ENCODE measurements around the gene BMI1. TPM values are rescaled to one million over a fixed set of nuclear protein-coding genes. Genes with fewer than 3 reads are reported as not detected.

The BMI1 gene
- total RNA-seq, 1 experiment from 2014 or later, result 3.4 TPM

DNA sequence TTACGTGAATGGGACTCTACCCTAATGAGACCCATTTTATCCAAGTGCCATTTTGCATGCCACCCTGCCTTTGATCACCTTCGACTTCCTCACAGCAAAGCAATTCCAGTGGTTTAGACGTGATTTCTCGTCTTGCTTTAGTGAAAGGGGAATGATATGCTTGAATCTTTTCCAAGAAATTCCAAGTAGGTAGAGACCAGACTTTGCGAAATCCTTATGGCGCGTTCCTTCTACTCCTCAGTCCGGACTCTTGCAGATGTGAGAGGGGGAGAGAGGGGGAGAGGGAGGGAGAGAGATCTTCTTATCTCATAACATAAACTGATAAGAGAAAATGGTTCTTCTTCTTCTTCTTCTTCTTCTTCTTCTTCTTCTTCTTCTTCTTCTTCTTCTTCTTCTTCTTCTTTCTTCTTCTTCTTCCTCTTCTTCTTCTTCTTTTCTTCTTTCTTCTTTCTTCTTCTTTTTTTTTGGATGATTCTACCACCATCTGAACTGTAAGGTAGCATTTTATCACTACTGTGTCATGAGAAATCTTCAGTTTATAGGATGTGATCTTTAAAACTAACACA lies 25.3 kb downstream of the BMI1 start:
- Mint-ChIP-seq H3K4me3 (peak overlapping the region; percentile 69), H3K36me3 (no peaks in the 10 kb centered on the region), H3K27me3 (ENCODE audit: low read depth) (peaks cover 88% of the 10 kb centered on the region), H3K27ac (no peak overlapping the region), H3K9me3 (no peaks in the 10 kb centered on the region), H3K4me1 (peaks cover 7% of the 10 kb centered on the region; the same call in 1 of the 2 replicates)
- ATAC-seq, result no peak
- CTCF ChIA-PET, result interaction anchor here (1.1 to 1.5 kb wide), 2 partner anchors 91 to 353 kb away, joined by 3 read pairs; no protein-coding TSS in a partner anchor
- DNase-seq (ENCODE audit: low spot score), result no peak
- no peak for TF ChIP-seq ZNF317 (CRISPR knock-in tag; IDR thresholded peaks at IDR 0.05; ENCODE audit: borderline replicate concordance, low read depth)
- TF ChIP-seq, protein P1, sequence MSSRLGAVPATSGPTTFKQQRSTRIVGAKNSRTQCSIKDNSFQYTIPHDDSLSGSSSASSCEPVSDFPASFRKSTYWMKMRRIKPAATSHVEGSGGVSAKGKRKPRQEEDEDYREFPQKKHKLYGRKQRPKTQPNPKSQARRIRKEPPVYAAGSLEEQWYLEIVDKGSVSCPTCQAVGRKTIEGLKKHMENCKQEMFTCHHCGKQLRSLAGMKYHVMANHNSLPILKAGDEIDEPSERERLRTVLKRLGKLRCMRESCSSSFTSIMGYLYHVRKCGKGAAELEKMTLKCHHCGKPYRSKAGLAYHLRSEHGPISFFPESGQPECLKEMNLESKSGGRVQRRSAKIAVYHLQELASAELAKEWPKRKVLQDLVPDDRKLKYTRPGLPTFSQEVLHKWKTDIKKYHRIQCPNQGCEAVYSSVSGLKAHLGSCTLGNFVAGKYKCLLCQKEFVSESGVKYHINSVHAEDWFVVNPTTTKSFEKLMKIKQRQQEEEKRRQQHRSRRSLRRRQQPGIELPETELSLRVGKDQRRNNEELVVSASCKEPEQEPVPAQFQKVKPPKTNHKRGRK (CRISPR knock-in tag; IDR thresholded peaks at IDR 0.05; ENCODE audit: borderline replicate concordance), result 0 out of 2 replicates have a peak, but pooled peaks have one; percentile 48
- POLR2A ChIA-PET, result interaction anchor here (1.4 kb wide), 1 partner anchor 30 kb away, joined by 6 read pairs; the partner anchor contains the start of gene COMMD3

DNA sequence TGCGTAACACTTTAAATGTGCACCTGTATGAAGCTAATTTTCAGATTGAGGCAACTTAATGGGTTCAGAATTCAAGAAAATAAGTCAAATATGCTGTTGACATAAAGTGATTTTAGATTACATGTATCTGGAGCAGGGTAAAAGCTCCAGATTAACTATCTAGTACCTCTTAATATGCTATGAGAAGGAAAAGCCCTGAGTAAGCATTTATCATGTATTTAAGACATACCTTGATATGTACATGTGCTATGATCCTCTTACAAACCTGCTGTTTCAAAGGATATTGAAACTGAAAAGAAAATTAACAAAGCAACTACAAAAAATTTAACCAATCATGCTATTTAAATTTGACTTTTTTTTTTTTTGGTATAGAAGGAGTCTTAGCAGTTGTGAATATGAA lies 28.9 kb downstream of the BMI1 start:
- H3K27me3 Mint-ChIP-seq (ENCODE audit: low read depth), result peaks cover 58% of the 10 kb centered on the region
- TF ChIP-seq ZNF263 (CRISPR knock-in tag; IDR thresholded peaks at IDR 0.05; ENCODE audit: low read depth) (no peak), HMGA2 (CRISPR knock-in tag; IDR thresholded peaks at IDR 0.05) (no peak), NR3C1 (CRISPR knock-in tag; conservative IDR thresholded peaks at IDR 0.05; ENCODE audit: low read depth) (no peak), CREB1 (CRISPR knock-in tag; IDR thresholded peaks at IDR 0.05) (no peak), ELF4 (CRISPR knock-in tag; IDR thresholded peaks at IDR 0.05; ENCODE audit: low read depth) (no peak), GRHL2 (CRISPR knock-in tag; IDR thresholded peaks at IDR 0.05; ENCODE audit: insufficient replicate concordance, severe bottlenecking) (no peak), ZNF232 (CRISPR knock-in tag; IDR thresholded peaks at IDR 0.05) (no peak)
- TF ChIP-seq, protein P2, sequence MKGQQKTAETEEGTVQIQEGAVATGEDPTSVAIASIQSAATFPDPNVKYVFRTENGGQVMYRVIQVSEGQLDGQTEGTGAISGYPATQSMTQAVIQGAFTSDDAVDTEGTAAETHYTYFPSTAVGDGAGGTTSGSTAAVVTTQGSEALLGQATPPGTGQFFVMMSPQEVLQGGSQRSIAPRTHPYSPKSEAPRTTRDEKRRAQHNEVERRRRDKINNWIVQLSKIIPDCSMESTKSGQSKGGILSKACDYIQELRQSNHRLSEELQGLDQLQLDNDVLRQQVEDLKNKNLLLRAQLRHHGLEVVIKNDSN (CRISPR knock-in tag; IDR thresholded peaks at IDR 0.05), result no peak
- no peak for ATAC-seq

DNA sequence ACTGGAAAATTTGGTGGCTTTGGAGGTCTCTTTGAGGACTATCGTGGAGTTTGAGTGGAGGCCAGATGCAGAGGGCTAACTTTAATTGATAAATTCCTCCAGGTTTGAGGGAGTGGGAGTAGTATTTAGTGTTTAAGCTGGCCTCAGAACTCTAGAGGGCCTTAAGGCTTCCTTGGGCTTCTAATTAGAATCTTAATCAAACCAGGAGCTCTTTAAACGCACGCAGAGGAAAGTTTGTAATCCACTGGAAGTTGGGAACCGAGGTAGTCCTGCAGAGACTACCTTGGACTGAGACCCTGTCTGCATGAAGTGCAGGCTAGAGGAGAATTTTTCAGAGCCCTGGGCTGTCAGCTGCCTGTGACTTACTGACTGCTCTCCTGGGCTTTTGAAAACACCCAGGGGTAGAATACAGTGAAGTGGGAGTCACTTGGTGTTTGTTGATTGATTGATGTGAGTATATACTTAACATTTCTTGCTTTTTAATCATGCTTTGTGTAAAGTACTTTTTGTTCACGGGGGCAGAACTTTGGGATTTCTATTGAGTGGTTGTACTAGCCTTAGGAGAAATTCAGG lies 30.3 kb downstream of the BMI1 start:
- ChIA-PET POLR2A (no interaction called here), CTCF (no interaction called here)
- TF ChIP-seq ZNF671 (CRISPR knock-in tag; IDR thresholded peaks at IDR 0.05), result no peak
- H3K4me3 Mint-ChIP-seq, result no peak overlapping the region
- no peak overlapping the region for H3K27ac Mint-ChIP-seq
- H3K4me1 Mint-ChIP-seq, result no peaks in the 10 kb centered on the region; the same call in 1 of the 2 replicates
- no peak for DNase-seq (ENCODE audit: low spot score)
- peaks cover 43% of the 10 kb centered on the region for H3K27me3 Mint-ChIP-seq (ENCODE audit: low read depth)
- no peak for ATAC-seq
- no peaks in the 10 kb centered on the region for H3K36me3 Mint-ChIP-seq
- H3K9me3 Mint-ChIP-seq, result no peaks in the 10 kb centered on the region

More for the DNA sequence above, 28.9 kb downstream of the BMI1 start:
- CTCF ChIA-PET, result no interaction called here
- Mint-ChIP-seq H3K9me3 (no peaks in the 10 kb centered on the region), H3K4me1 (peaks cover 5% of the 10 kb centered on the region; the same call in 1 of the 2 replicates), H3K27ac (no peak overlapping the region), H3K36me3 (no peaks in the 10 kb centered on the region), H3K4me3 (no peak overlapping the region)
- POLR2A ChIA-PET, result no interaction called here
- no peak for DNase-seq (ENCODE audit: low spot score)

DNA sequence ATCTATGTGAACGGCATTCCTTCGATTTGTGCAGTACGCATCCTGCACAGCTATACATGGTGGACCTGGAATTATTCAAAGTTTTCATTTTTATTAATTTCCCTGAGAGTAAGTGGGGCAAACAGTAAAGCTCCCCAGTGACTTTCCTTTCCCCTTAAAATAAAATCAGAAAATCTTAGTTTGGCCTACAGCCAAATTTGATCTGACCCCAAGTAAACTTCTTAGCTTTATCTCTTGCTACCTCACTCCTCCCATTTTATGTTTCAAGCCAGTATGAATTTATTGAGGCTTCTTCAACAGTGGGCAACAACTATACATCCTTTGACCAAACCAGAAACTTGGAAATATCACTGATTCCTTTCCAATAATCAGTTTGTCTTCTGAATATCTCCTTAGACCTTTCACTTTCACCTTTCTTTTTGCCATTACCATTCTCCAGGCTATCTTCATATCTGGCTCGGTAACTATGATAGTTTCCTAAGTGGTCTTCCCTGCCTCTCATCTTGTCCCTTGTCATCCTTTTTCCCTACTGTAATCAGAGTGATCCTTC lies 35.5 kb downstream of the BMI1 start:
- H3K9me3 Mint-ChIP-seq, result no peaks in the 10 kb centered on the region
- ChIA-PET POLR2A (no interaction called here), CTCF (no interaction called here)
- no peaks in the 10 kb centered on the region for H3K36me3 Mint-ChIP-seq
- 0 out of 2 replicates have a peak, but pooled peaks cover 3% of the 10 kb centered on the region for H3K4me1 Mint-ChIP-seq
- H3K27me3 Mint-ChIP-seq (ENCODE audit: low read depth), result peaks cover 6% of the 10 kb centered on the region; the same call in 1 of the 2 replicates
- no peak for ATAC-seq
- no peak overlapping the region for H3K4me3 Mint-ChIP-seq
- H3K27ac Mint-ChIP-seq, result no peak overlapping the region
- no peak for DNase-seq (ENCODE audit: low spot score)
- no peak for TF ChIP-seq NR3C1 (CRISPR knock-in tag; conservative IDR thresholded peaks at IDR 0.05; ENCODE audit: low read depth)
- TF ChIP-seq, protein P3, sequence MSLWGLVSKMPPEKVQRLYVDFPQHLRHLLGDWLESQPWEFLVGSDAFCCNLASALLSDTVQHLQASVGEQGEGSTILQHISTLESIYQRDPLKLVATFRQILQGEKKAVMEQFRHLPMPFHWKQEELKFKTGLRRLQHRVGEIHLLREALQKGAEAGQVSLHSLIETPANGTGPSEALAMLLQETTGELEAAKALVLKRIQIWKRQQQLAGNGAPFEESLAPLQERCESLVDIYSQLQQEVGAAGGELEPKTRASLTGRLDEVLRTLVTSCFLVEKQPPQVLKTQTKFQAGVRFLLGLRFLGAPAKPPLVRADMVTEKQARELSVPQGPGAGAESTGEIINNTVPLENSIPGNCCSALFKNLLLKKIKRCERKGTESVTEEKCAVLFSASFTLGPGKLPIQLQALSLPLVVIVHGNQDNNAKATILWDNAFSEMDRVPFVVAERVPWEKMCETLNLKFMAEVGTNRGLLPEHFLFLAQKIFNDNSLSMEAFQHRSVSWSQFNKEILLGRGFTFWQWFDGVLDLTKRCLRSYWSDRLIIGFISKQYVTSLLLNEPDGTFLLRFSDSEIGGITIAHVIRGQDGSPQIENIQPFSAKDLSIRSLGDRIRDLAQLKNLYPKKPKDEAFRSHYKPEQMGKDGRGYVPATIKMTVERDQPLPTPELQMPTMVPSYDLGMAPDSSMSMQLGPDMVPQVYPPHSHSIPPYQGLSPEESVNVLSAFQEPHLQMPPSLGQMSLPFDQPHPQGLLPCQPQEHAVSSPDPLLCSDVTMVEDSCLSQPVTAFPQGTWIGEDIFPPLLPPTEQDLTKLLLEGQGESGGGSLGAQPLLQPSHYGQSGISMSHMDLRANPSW (CRISPR knock-in tag; conservative IDR thresholded peaks at IDR 0.05; ENCODE audit: low read depth), result no peak
- TF ChIP-seq FOXK1 (CRISPR knock-in tag; IDR thresholded peaks at IDR 0.05), result no peak
- TF ChIP-seq TEAD1 (CRISPR knock-in tag; IDR thresholded peaks at IDR 0.05), result no peak
- TF ChIP-seq, protein P4, sequence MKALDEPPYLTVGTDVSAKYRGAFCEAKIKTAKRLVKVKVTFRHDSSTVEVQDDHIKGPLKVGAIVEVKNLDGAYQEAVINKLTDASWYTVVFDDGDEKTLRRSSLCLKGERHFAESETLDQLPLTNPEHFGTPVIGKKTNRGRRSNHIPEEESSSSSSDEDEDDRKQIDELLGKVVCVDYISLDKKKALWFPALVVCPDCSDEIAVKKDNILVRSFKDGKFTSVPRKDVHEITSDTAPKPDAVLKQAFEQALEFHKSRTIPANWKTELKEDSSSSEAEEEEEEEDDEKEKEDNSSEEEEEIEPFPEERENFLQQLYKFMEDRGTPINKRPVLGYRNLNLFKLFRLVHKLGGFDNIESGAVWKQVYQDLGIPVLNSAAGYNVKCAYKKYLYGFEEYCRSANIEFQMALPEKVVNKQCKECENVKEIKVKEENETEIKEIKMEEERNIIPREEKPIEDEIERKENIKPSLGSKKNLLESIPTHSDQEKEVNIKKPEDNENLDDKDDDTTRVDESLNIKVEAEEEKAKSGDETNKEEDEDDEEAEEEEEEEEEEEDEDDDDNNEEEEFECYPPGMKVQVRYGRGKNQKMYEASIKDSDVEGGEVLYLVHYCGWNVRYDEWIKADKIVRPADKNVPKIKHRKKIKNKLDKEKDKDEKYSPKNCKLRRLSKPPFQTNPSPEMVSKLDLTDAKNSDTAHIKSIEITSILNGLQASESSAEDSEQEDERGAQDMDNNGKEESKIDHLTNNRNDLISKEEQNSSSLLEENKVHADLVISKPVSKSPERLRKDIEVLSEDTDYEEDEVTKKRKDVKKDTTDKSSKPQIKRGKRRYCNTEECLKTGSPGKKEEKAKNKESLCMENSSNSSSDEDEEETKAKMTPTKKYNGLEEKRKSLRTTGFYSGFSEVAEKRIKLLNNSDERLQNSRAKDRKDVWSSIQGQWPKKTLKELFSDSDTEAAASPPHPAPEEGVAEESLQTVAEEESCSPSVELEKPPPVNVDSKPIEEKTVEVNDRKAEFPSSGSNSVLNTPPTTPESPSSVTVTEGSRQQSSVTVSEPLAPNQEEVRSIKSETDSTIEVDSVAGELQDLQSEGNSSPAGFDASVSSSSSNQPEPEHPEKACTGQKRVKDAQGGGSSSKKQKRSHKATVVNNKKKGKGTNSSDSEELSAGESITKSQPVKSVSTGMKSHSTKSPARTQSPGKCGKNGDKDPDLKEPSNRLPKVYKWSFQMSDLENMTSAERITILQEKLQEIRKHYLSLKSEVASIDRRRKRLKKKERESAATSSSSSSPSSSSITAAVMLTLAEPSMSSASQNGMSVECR (CRISPR knock-in tag; IDR thresholded peaks at IDR 0.05; ENCODE audit: borderline replicate concordance), result no peak
- TF ChIP-seq, protein P2 (CRISPR knock-in tag; IDR thresholded peaks at IDR 0.05), result no peak
- TF ChIP-seq RORB (CRISPR knock-in tag; IDR thresholded peaks at IDR 0.05), result no peak
